ENCODE results near the gene ARL2BP. TPM values are rescaled to one million over a fixed set of nuclear protein-coding genes. Genes with fewer than 3 reads are reported as not detected.
A peak's percentile ranks its signal among the peaks of the same experiment; 100 is the strongest.

The ARL2BP gene
- total RNA-seq, 2 experiments from 2014 or later, result 33.3 to 36.9 TPM

DNA sequence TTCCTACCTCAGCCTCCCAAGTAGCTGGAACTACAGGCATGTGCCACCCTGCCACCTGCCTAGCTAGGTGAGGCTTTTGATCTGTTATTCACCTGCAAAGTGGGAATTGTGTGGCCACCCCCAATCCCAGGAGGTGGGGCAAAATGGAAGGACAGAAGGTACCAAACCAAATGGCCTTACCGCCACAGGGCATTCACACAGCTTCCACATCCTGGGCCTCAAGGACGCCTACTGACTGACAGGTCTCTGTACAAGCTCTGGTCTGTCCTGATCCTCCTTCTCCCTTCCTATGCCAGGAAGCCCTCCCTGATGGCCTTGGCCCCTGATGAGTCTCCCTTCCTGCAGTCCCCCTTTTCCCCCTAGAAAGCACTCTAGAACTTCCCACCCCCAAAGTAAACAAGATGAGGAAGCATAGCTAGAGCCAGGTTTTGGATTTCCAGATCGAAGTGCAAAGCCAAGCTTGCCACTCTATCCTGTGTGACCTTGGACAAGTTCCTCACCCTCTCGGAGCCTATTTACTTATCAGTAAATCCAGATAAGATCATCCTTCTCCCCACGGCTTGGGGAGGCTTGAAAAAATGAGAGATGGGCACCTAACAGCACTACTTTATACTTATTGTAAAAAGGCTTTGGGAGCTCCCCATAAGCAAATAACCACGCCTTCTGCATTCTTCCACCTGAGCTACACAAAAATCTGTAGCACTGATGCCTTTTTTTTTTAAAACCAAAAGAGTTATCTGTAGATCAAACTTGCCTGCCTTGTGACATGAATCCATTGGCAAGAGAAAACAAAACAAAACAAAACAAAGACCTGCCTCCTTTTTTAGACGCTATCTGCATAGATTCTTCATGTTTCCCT is 35.0 kb downstream of the ARL2BP start:
- ChIA-PET CTCF (interaction anchor here (0.9 to 3.3 kb wide), 5 partner anchors 13 to 137 kb away, joined by 3 to 11 read pairs (median 4); no protein-coding TSS in a partner anchor), POLR2A (interaction anchor here (2.6 kb wide), 1 partner anchor 20 kb away, joined by 8 read pairs; no protein-coding TSS in a partner anchor)
- H3K36me3 Mint-ChIP-seq (ENCODE audit: low read depth), result no peaks in the 10 kb centered on the region
- peak overlapping the region; percentile 11 for H3K27ac Mint-ChIP-seq
- DNase-seq (no peak), ATAC-seq (no peak)
- peaks cover 43% of the 10 kb centered on the region for H3K4me1 Mint-ChIP-seq (ENCODE audit: low read depth)
- H3K4me3 Mint-ChIP-seq, result no peak overlapping the region
- peaks cover 25% of the 10 kb centered on the region for H3K27me3 Mint-ChIP-seq (ENCODE audit: low read depth)
- H3K9me3 Mint-ChIP-seq (ENCODE audit: insufficient read depth), result no peaks in the 10 kb centered on the region

- no peak overlapping the region for H3K27ac Mint-ChIP-seq
- H3K27me3 Mint-ChIP-seq (ENCODE audit: low read depth), result peaks cover 28% of the 10 kb centered on the region
- ChIA-PET POLR2A (no interaction called here), CTCF (interaction anchor here (0.6 to 3.3 kb wide), 4 partner anchors 15 to 318 kb away, joined by 3 to 11 read pairs (median 4); no protein-coding TSS in a partner anchor)
- peaks cover 37% of the 10 kb centered on the region for H3K4me1 Mint-ChIP-seq (ENCODE audit: low read depth)
- DNase-seq, result no peak
- ATAC-seq, result no peak
- H3K9me3 Mint-ChIP-seq (ENCODE audit: insufficient read depth), result no peaks in the 10 kb centered on the region
- no peak overlapping the region for H3K4me3 Mint-ChIP-seq
- no peaks in the 10 kb centered on the region for H3K36me3 Mint-ChIP-seq (ENCODE audit: low read depth)
These were observed 36.7 kb downstream of the ARL2BP start for GRCh38 chr16:57281791-57282190.

- H3K9me3 Mint-ChIP-seq (ENCODE audit: insufficient read depth), result no peaks in the 10 kb centered on the region
- no peak overlapping the region for H3K27ac Mint-ChIP-seq
- ChIA-PET POLR2A (no interaction called here), CTCF (interaction anchor here (3.3 kb wide), 1 partner anchor 135 kb away, joined by 11 read pairs; no protein-coding TSS in a partner anchor)
- ATAC-seq, result no peak
- no peak overlapping the region for H3K4me3 Mint-ChIP-seq
- H3K27me3 Mint-ChIP-seq (ENCODE audit: low read depth), result peaks cover 33% of the 10 kb centered on the region
- no peak for DNase-seq
- H3K4me1 Mint-ChIP-seq (ENCODE audit: low read depth), result peaks cover 28% of the 10 kb centered on the region
- H3K36me3 Mint-ChIP-seq (ENCODE audit: low read depth), result no peaks in the 10 kb centered on the region
These were observed 37.6 kb downstream of the ARL2BP start for GRCh38 chr16:57282510-57283213.

DNA sequence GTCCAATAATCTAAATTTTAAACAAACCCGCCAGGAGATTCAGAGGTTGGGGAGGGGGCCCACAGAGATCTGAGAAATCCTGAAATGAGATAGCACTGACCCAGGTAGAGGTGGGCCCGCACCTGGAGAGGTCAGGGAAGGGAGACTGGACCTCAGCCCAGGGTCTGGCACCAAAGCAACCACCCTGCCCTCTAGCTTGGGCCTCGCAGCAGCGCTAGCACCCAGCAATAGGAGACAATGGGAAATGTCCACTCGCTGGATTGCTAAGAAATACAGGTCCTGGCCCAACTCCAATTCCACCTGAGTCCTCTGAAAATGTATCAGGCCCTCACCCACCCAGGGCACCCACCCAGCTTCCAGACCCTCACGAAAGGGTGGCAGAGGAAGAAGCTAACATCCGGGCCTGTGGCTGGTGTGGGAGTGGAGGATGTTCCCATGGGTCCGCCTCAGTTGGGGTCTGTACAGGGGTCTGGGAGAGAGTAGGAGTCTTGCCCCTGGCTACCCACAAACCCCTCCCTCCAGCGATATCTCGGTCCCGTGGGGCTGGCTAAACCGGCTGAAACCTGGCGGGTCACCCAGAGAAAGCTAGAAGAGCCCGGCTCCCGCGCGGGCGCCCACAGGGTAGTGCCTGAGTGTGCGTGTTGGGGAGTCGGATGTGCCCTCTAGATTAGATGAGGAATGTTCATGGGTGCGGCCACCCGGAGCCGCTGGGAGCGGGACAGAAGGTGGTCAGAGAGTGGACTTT is 38.3 kb downstream of the ARL2BP start:
- ChIA-PET CTCF (interaction anchor here (1.2 kb wide), 1 partner anchor 17 kb away, joined by 3 read pairs; no protein-coding TSS in a partner anchor), POLR2A (no interaction called here)
- ATAC-seq (no peak), DNase-seq (no peak)
- Mint-ChIP-seq H3K4me1 (ENCODE audit: low read depth) (peaks cover 21% of the 10 kb centered on the region), H3K27ac (no peak overlapping the region), H3K27me3 (ENCODE audit: low read depth) (peaks cover 36% of the 10 kb centered on the region), H3K9me3 (ENCODE audit: insufficient read depth) (no peaks in the 10 kb centered on the region), H3K36me3 (ENCODE audit: low read depth) (no peaks in the 10 kb centered on the region), H3K4me3 (peak overlapping the region; percentile 53)

DNA sequence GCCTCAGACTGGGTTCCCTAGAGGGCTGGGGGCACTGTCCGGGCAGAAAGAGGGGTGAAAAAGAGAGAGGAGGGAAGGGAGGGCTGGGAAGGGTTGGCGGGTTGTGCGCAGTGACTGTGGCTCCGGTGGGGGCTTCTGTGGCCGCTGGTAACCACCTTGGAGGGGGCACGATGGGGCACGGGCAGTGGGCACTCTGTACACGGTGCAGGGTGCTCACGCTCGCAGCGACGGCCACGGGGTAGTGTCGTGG is 38.8 kb downstream of the ARL2BP start:
- Mint-ChIP-seq H3K9me3 (ENCODE audit: insufficient read depth) (no peaks in the 10 kb centered on the region), H3K27ac (no peak overlapping the region), H3K27me3 (ENCODE audit: low read depth) (peaks cover 36% of the 10 kb centered on the region), H3K36me3 (ENCODE audit: low read depth) (no peaks in the 10 kb centered on the region), H3K4me3 (peak overlapping the region; percentile 53), H3K4me1 (ENCODE audit: low read depth) (peaks cover 17% of the 10 kb centered on the region)
- ChIA-PET POLR2A (no interaction called here), CTCF (interaction anchor here (1.2 kb wide), 1 partner anchor 16 kb away, joined by 3 read pairs; no protein-coding TSS in a partner anchor)
- ATAC-seq (no peak), DNase-seq (no peak)

- Mint-ChIP-seq H3K36me3 (ENCODE audit: low read depth) (no peaks in the 10 kb centered on the region), H3K27me3 (ENCODE audit: low read depth) (peaks cover 36% of the 10 kb centered on the region), H3K4me1 (ENCODE audit: low read depth) (peaks cover 18% of the 10 kb centered on the region), H3K9me3 (ENCODE audit: insufficient read depth) (no peaks in the 10 kb centered on the region), H3K27ac (no peak within 1 kb of the TSS), H3K4me3 (peak within 1 kb of the TSS; percentile 61)
- POLR2A ChIA-PET, result no interaction called here
- CTCF ChIA-PET, result interaction anchor here (1.2 kb wide), 1 partner anchor 16 kb away, joined by 3 read pairs; no protein-coding TSS in a partner anchor
- no peak for DNase-seq
- peak; percentile 74 for ATAC-seq
These were observed 39.3 kb downstream of the ARL2BP start, which contains the start of gene PLLP for GRCh38 chr16:57284209-57284951. Gene PLLP, minus strand, starts transcription at chr16:57284672. Its CDS starts 132 bp downstream, at chr16:57284540.

GRCh38 chr16:57284952-57285363 is 39.9 kb downstream of the ARL2BP start:
- Mint-ChIP-seq H3K27me3 (ENCODE audit: low read depth) (peaks cover 36% of the 10 kb centered on the region), H3K27ac (no peak overlapping the region), H3K4me3 (peak overlapping the region; percentile 61), H3K4me1 (ENCODE audit: low read depth) (peaks cover 23% of the 10 kb centered on the region), H3K9me3 (ENCODE audit: insufficient read depth) (no peaks in the 10 kb centered on the region), H3K36me3 (ENCODE audit: low read depth) (no peaks in the 10 kb centered on the region)
- DNase-seq (no peak), ATAC-seq (no peak)
- ChIA-PET CTCF (no interaction called here), POLR2A (no interaction called here)

GRCh38 chr16:57285379-57285778 is 40.3 kb downstream of the ARL2BP start:
- DNase-seq (no peak), ATAC-seq (no peak)
- no peaks in the 10 kb centered on the region for H3K36me3 Mint-ChIP-seq (ENCODE audit: low read depth)
- H3K27ac Mint-ChIP-seq, result no peak overlapping the region
- peak overlapping the region; percentile 12 for H3K4me3 Mint-ChIP-seq
- peaks cover 36% of the 10 kb centered on the region for H3K27me3 Mint-ChIP-seq (ENCODE audit: low read depth)
- H3K9me3 Mint-ChIP-seq (ENCODE audit: insufficient read depth), result no peaks in the 10 kb centered on the region
- CTCF ChIA-PET, result no interaction called here
- POLR2A ChIA-PET, result no interaction called here
- peaks cover 23% of the 10 kb centered on the region for H3K4me1 Mint-ChIP-seq (ENCODE audit: low read depth)

DNA sequence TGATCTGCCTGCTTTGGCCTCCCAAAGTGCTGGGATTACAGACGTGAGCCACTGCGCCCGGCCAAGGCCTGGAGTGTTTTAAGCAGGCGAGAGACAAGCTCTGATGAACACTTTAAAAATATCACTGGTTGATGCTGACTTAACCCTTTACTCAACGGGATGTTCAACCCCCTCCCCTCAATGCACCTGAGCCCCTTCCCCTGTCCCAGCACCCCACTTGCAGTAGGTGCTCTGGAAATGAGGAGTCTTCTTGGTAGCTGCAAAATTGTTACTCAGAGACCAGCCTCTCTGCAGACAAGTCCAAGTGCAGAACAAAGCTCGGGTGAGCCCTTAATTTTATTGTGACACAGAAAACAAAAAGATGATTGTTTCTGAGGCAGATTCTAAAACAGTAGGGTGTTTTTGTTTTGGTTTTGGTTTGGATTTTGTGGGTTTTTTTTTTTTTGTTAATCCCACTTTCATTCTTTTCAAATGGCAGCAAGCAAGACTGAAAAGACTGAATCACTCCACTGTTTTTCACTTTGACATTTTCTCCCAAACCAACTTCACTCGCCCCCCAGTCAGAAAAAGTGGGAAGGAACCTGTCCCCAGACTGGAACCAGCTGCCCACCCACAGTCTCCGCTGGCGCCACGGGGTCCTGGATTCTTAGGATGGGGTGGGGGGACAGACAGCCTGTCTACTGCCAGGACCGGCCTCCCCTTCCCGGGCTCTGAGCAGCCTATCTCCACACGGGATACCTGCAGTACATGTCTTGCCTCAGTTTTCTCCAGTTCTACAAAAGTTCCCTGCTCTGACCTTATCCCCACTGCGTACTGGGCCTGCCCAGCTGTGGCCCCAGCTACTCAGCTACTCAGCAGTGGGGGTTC is 44.6 kb downstream of the ARL2BP start:
- H3K27me3 Mint-ChIP-seq (ENCODE audit: low read depth), result peaks cover 11% of the 10 kb centered on the region
- ChIA-PET POLR2A (interaction anchor here (0.6 to 1.0 kb wide), 2 partner anchors 10 to 169 kb away, joined by 3 read pairs; no protein-coding TSS in a partner anchor), CTCF (interaction anchor here (1.2 to 1.3 kb wide), 2 partner anchors 11 to 127 kb away, joined by 3 to 9 read pairs; no protein-coding TSS in a partner anchor)
- H3K9me3 Mint-ChIP-seq (ENCODE audit: insufficient read depth), result no peaks in the 10 kb centered on the region
- ATAC-seq (no peak), DNase-seq (no peak)
- H3K4me3 Mint-ChIP-seq, result no peak overlapping the region
- H3K27ac Mint-ChIP-seq, result no peak overlapping the region
- no peaks in the 10 kb centered on the region for H3K36me3 Mint-ChIP-seq (ENCODE audit: low read depth)
- peaks cover 18% of the 10 kb centered on the region for H3K4me1 Mint-ChIP-seq (ENCODE audit: low read depth)

DNA sequence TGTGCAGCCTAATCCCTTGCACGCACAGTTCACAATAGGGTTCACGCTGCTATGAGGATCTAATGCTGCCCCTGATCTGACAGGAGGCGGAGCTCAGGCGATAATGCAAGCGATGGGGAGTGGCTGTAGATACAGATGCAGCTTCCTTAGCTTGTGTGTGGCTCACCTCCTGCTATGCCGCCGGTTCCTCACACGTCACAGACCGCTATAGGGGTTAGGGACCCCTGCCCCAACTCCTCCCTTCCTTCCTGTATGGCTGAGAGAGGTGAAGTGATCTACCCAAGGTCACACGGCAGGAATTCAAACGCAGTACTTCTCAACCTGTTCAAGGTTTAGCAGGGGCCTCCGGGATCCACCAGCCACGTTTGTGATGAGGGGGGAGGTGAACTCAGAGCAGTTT is 52.8 kb downstream of the ARL2BP start:
- Mint-ChIP-seq H3K27ac (peak overlapping the region; percentile 92), H3K4me3 (peak overlapping the region; percentile 60), H3K36me3 (ENCODE audit: low read depth) (no peaks in the 10 kb centered on the region), H3K4me1 (ENCODE audit: low read depth) (peaks cover 21% of the 10 kb centered on the region), H3K9me3 (ENCODE audit: insufficient read depth) (no peaks in the 10 kb centered on the region), H3K27me3 (ENCODE audit: low read depth) (peaks cover 5% of the 10 kb centered on the region)
- ATAC-seq (no peak), DNase-seq (peak; percentile 74)
- ChIA-PET CTCF (interaction anchor here (1.4 to 11.8 kb wide), 2 partner anchors 52 to 122 kb away, joined by 3 to 338 read pairs; no protein-coding TSS in a partner anchor), POLR2A (no interaction called here)

Data from activated CD8-positive, alpha-beta T cell treated with anti-CD3 and anti-CD28 coated beads, Interleukin-2, amount 10 ng/mL, durations not matched to agents 7 days and 5 days (primary cell).